ENCODE results near the gene PVR. TPM values are rescaled to one million over a fixed set of nuclear protein-coding genes. Genes with fewer than 3 reads are reported as not detected.
"Not testable (repeated sequence)": the region's sequence is repeated elsewhere in the genome, so short reads cannot be mapped to it uniquely, and the experiment has no call there.

The PVR gene
- total RNA-seq, 2 experiments from 2014 or later: 1.9 TPM

- CTCF ChIA-PET: interaction anchor here (1.4 to 1.9 kb wide), 2 partner anchors 14 to 112 kb away, joined by 4 to 6 read pairs; partner anchors contain the start of gene PVR
These were observed 14.5 kb downstream of the PVR start for GRCh38 chr19:44658069-44658733.

DNA sequence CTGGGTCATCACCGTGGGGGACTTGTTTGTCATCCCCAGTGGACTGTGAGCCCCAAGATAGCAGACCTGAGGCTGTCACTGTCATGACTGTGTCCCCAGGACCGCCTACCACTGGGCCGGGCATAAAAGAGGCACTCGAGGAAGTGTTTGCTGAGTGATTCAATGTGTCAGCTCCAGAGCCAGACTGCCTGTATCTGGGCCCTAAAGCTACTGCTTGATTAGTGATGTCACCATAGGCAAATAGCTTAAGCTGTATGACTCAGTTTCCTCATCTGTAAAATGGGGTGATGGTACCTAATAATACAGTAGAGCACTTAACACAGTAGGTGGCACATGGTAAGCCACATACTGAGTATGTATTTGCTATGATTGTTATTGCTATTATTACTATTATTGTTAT, 16.4 kb downstream of the PVR start:
- no peaks in the 10 kb centered on the region for H3K4me1 Mint-ChIP-seq
- H3K9me3 Mint-ChIP-seq: no peaks in the 10 kb centered on the region
- POLR2A ChIA-PET: no interaction called here
- H3K36me3 Mint-ChIP-seq (ENCODE audit: low read depth): no peaks in the 10 kb centered on the region
- no peak overlapping the region for H3K4me3 Mint-ChIP-seq
- H3K27me3 Mint-ChIP-seq: no peaks in the 10 kb centered on the region
- DNase-seq: no peak
- no peak overlapping the region for H3K27ac Mint-ChIP-seq
- CTCF ChIA-PET: interaction anchor here (1.9 kb wide), 1 partner anchor 110 kb away, joined by 6 read pairs; no protein-coding TSS in a partner anchor

More at GRCh38 chr19:44658069-44658733, 14.5 kb downstream of the PVR start:
- no peak overlapping the region for H3K4me3 Mint-ChIP-seq
- H3K4me1 Mint-ChIP-seq: peaks cover 6% of the 10 kb centered on the region
- DNase-seq: no peak
- H3K27ac Mint-ChIP-seq: no peak overlapping the region
- POLR2A ChIA-PET: no interaction called here
- no peaks in the 10 kb centered on the region for H3K27me3 Mint-ChIP-seq
- no peaks in the 10 kb centered on the region for H3K36me3 Mint-ChIP-seq (ENCODE audit: low read depth)
- H3K9me3 Mint-ChIP-seq: no peaks in the 10 kb centered on the region

DNA sequence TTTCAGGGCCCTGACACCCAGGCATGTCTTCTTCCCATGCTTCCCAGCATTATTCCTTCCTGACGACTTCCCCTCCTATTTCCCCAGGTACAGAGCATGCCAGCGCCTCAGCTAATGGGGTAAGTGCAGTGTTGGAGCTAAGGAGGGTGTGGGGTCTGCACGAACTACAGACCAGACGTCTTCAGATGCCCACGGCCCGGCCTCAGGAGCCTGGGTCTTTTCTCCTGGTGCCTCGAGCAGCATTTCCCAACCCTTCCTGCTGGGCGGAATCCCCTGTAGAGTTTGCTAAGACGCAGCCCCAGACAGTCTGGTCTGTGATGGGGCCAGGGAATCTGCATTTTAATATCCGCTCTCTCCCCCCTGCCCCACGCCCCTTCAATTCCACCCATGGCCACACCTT, 17.5 kb downstream of the PVR start:
- H3K27me3 Mint-ChIP-seq: no peaks in the 10 kb centered on the region
- no peak overlapping the region for H3K4me3 Mint-ChIP-seq
- DNase-seq: no peak
- CTCF ChIA-PET: interaction anchor here (0.7 kb wide), 1 partner anchor 379 kb away, joined by 4 read pairs; no protein-coding TSS in a partner anchor
- POLR2A ChIA-PET: no interaction called here
- no peak overlapping the region for H3K27ac Mint-ChIP-seq
- no peaks in the 10 kb centered on the region for H3K9me3 Mint-ChIP-seq
- no peaks in the 10 kb centered on the region for H3K36me3 Mint-ChIP-seq (ENCODE audit: low read depth)
- no peaks in the 10 kb centered on the region for H3K4me1 Mint-ChIP-seq

- no peak overlapping the region for H3K4me3 Mint-ChIP-seq
- POLR2A ChIA-PET: no interaction called here
- H3K27ac Mint-ChIP-seq: no peak overlapping the region
- CTCF ChIA-PET: interaction anchor here (0.7 kb wide), 1 partner anchor 378 kb away, joined by 4 read pairs; no protein-coding TSS in a partner anchor
- no peak for DNase-seq
- no peaks in the 10 kb centered on the region for H3K27me3 Mint-ChIP-seq
- H3K4me1 Mint-ChIP-seq: no peaks in the 10 kb centered on the region
- H3K36me3 Mint-ChIP-seq (ENCODE audit: low read depth): no peaks in the 10 kb centered on the region
- H3K9me3 Mint-ChIP-seq: no peaks in the 10 kb centered on the region
These were observed 18.2 kb downstream of the PVR start for GRCh38 chr19:44661904-44662303.

DNA sequence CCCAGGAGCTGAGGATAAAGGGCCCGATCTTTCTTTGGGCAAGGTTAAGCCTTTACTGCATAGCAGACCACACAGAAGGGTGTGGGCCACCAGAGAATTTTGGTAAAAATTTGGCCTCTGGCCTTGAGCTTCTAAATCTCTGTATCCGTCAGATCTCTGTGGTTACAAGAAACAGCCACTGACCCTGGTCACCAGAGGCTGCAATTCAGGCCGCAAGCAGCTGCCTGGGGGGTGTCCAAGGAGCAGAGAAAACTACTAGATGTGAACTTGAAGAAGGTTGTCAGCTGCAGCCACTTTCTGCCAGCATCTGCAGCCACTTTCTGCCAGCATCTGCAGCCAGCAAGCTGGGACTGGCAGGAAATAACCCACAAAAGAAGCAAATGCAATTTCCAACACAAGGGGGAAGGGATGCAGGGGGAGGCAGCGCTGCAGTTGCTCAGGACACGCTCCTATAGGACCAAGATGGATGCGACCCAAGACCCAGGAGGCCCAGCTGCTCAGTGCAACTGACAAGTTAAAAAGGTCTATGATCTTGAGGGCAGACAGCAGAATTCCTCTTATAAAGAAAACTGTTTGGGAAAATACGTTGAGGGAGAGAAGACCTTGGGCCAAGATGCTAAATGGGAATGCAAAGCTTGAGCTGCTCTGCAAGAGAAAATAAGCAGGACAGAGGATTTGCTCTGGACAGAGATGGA, 19.1 kb downstream of the PVR start:
- H3K9me3 Mint-ChIP-seq: no peaks in the 10 kb centered on the region
- H3K27me3 Mint-ChIP-seq: no peaks in the 10 kb centered on the region
- ChIA-PET CTCF (interaction anchor here (0.6 to 1.7 kb wide), 5 partner anchors 13 to 121 kb away, joined by 3 to 5 read pairs (median 3); no protein-coding TSS in a partner anchor), POLR2A (interaction anchor here (0.6 kb wide), 1 partner anchor 406 kb away, joined by 4 read pairs; no protein-coding TSS in a partner anchor)
- no peak for DNase-seq
- H3K27ac Mint-ChIP-seq: no peak overlapping the region
- no peaks in the 10 kb centered on the region for H3K36me3 Mint-ChIP-seq (ENCODE audit: low read depth)
- H3K4me3 Mint-ChIP-seq: no peak overlapping the region
- no peaks in the 10 kb centered on the region for H3K4me1 Mint-ChIP-seq

GRCh38 chr19:44663996-44664395, 20.3 kb downstream of the PVR start:
- Mint-ChIP-seq H3K4me3 (no peak overlapping the region), H3K4me1 (no peaks in the 10 kb centered on the region), H3K27ac (no peak overlapping the region), H3K9me3 (no peaks in the 10 kb centered on the region), H3K27me3 (no peaks in the 10 kb centered on the region), H3K36me3 (ENCODE audit: low read depth) (no peaks in the 10 kb centered on the region)
- POLR2A ChIA-PET: no interaction called here
- DNase-seq: no peak
- CTCF ChIA-PET: interaction anchor here (0.6 to 1.7 kb wide), 4 partner anchors 12 to 134 kb away, joined by 3 to 5 read pairs (median 4); no protein-coding TSS in a partner anchor

DNA sequence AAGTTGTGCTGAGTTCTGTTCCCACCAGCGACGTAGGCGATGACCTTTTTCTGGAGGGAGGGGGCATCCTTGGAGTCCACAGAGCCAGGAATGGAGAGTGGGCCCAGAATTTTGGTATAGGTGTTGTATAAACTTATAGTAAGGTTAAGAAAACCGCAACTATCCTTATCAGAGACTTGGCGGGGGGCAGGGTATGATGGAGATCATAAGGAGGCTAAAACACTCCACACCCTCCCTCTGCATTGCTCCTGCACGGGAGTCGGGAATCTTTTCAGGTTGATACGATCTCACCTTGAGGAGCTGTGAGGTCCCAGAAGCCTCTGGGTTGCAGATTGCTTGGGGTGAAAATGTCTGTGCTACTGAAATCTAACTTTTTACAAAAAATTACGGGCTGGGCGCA, 21.3 kb downstream of the PVR start:
- no peaks in the 10 kb centered on the region for H3K9me3 Mint-ChIP-seq
- CTCF ChIA-PET: no interaction called here
- POLR2A ChIA-PET: no interaction called here

GRCh38 chr19:44666852-44667556, 23.3 kb downstream of the PVR start:
- DNase-seq: no peak
- ChIA-PET POLR2A (interaction anchor here (0.5 kb wide), 1 partner anchor 81 kb away, joined by 3 read pairs; no protein-coding TSS in a partner anchor), CTCF (no interaction called here)
- no peaks in the 10 kb centered on the region for H3K27me3 Mint-ChIP-seq
- H3K27ac Mint-ChIP-seq: no peak overlapping the region
- no peaks in the 10 kb centered on the region for H3K9me3 Mint-ChIP-seq
- no peak overlapping the region for H3K4me3 Mint-ChIP-seq
- H3K4me1 Mint-ChIP-seq: no peaks in the 10 kb centered on the region
- H3K36me3 Mint-ChIP-seq (ENCODE audit: low read depth): no peaks in the 10 kb centered on the region

More for the DNA sequence above, 21.3 kb downstream of the PVR start:
- Mint-ChIP-seq H3K27me3 (no peaks in the 10 kb centered on the region), H3K36me3 (ENCODE audit: low read depth) (no peaks in the 10 kb centered on the region), H3K4me1 (no peaks in the 10 kb centered on the region), H3K4me3 (no peak overlapping the region), H3K27ac (no peak overlapping the region)
- no peak for DNase-seq

DNA sequence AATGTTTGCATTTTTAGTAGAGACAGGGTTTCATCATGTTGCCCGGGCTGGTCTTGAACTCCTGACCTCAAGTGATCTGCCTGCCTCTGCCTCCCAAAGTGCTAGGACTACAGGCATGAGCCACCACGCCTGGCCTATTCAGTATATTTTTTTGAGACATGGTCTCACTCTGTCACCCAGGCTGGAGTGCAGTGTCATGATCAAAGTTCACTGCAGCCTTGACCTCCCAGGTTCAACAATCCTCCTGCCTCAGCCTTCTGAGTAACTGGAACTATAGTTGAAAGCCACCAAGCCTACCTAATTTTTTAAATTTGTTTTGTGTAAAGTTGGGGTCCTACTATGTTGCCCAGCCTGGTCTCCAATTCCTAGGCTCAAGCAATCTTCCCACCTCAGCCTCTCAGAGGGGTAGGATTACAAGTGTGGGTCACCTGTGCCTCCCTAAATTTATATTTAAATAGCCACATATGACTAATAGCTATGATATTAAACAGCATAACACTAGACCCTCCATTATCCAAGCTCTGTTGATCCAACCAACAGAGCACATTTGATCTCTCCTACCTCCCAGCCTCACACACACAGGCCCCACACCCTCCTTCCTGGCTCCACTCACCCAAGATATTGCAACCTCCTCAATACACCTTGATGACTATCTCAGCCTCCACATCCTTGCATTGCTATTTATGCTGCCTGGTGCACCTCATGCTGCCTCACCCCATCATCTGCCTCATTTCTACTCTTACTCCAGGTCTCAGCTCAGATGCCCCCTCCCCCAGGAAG, 25.5 kb downstream of the PVR start:
- Mint-ChIP-seq H3K9me3 (no peaks in the 10 kb centered on the region), H3K4me3 (no peak overlapping the region), H3K27me3 (no peaks in the 10 kb centered on the region), H3K4me1 (no peaks in the 10 kb centered on the region), H3K27ac (no peak overlapping the region), H3K36me3 (ENCODE audit: low read depth) (no peaks in the 10 kb centered on the region)
- no peak for DNase-seq
- ChIA-PET POLR2A (no interaction called here), CTCF (no interaction called here)

- POLR2A ChIA-PET; H3K27me3 Mint-ChIP-seq; DNase-seq; H3K27ac Mint-ChIP-seq; H3K4me3 Mint-ChIP-seq; H3K4me1 Mint-ChIP-seq; H3K36me3 Mint-ChIP-seq (ENCODE audit: low read depth); CTCF ChIA-PET; H3K9me3 Mint-ChIP-seq: not testable (repeated sequence)
These were observed 26.3 kb downstream of the PVR start for GRCh38 chr19:44670027-44670426.

- Mint-ChIP-seq H3K27me3 (no peaks in the 10 kb centered on the region), H3K4me1 (no peaks in the 10 kb centered on the region), H3K36me3 (ENCODE audit: low read depth) (no peaks in the 10 kb centered on the region), H3K9me3 (no peaks in the 10 kb centered on the region), H3K27ac (no peak within 1 kb of the TSS), H3K4me3 (no peak within 1 kb of the TSS)
- CTCF ChIA-PET: no interaction called here
- no peak for DNase-seq
- POLR2A ChIA-PET: no interaction called here
These were observed 27.7 kb downstream of the PVR start, which contains the start of gene CEACAM19 for GRCh38 chr19:44671400-44671799. Gene CEACAM19, plus strand, starts transcription at chr19:44671482. Its CDS starts 450 bp downstream, at chr19:44671932.

- POLR2A ChIA-PET: no interaction called here
- Mint-ChIP-seq H3K4me3 (no peak overlapping the region), H3K4me1 (no peaks in the 10 kb centered on the region), H3K9me3 (no peaks in the 10 kb centered on the region), H3K27ac (no peak overlapping the region), H3K27me3 (no peaks in the 10 kb centered on the region), H3K36me3 (ENCODE audit: low read depth) (no peaks in the 10 kb centered on the region)
- DNase-seq: no peak
- CTCF ChIA-PET: no interaction called here
These were observed 28.5 kb downstream of the PVR start for GRCh38 chr19:44672226-44672625.
